Measurements from ENCODE around the gene SEZ6L2.
A peak's percentile ranks its signal among the peaks of the same experiment; 100 is the strongest.

SEZ6L2 gene

GRCh38 chr16:29925781-29926710, 26.7 kb upstream of the SEZ6L2 start, which contains the start of gene KCTD13 (continued):
- TF ChIP-seq BCL6B (tag by site-specific recombination; IDR thresholded peaks at IDR 0.05) (no peak), REST (tag by site-specific recombination; IDR thresholded peaks at IDR 0.05) (no peak; the same call in 1 of the 2 replicates), ZNF175 (tag by site-specific recombination; IDR thresholded peaks at IDR 0.05) (no peak), FEZF1 (tag by site-specific recombination; IDR thresholded peaks at IDR 0.05) (no peak), ZNF23 (tag by site-specific recombination; IDR thresholded peaks at IDR 0.05; ENCODE audit: borderline replicate concordance) (no peak), ZNF596 (tag by site-specific recombination; IDR thresholded peaks at IDR 0.05) (peak; percentile 39; the same call in 1 of the 2 replicates), ZNF561 (tag by site-specific recombination; IDR thresholded peaks at IDR 0.05; ENCODE audit: borderline replicate concordance) (peak; percentile 70; the same call in 1 of the 2 replicates), ZNF48 (tag by site-specific recombination; IDR thresholded peaks at IDR 0.05) (no peak), ZNF560 (tag by site-specific recombination; IDR thresholded peaks at IDR 0.05; ENCODE audit: borderline replicate concordance) (no peak), HOXA7 (CRISPR knock-in tag; IDR thresholded peaks at IDR 0.05; ENCODE audit: borderline replicate concordance) (no peak), ZNF501 (tag by site-specific recombination; IDR thresholded peaks at IDR 0.05) (peak; percentile 85), BCL11B (tag by site-specific recombination; IDR thresholded peaks at IDR 0.05; ENCODE audit: low read depth) (no peak), ZBTB11 (tag by site-specific recombination; conservative IDR thresholded peaks at IDR 0.05; ENCODE audit: low read depth) (peak; percentile 32; the same call in 1 of the 2 replicates), ZNF777 (tag by site-specific recombination; IDR thresholded peaks at IDR 0.05; ENCODE audit: borderline replicate concordance) (peak; percentile 92), ZNF521 (tag by site-specific recombination; IDR thresholded peaks at IDR 0.05) (no peak), ZSCAN30 (tag by site-specific recombination; IDR thresholded peaks at IDR 0.05) (0 out of 2 replicates have a peak, but pooled peaks have one; percentile 27), ZNF155 (tag by site-specific recombination; IDR thresholded peaks at IDR 0.05) (no peak), KLF10 (tag by site-specific recombination; IDR thresholded peaks at IDR 0.05) (peak; percentile 88), ZBTB8A (tag by site-specific recombination; IDR thresholded peaks at IDR 0.05) (no peak; the same call in 1 of the 2 replicates), OSR2 (tag by site-specific recombination; IDR thresholded peaks at IDR 0.05) (no peak), ZNF76 (tag by site-specific recombination; IDR thresholded peaks at IDR 0.05; ENCODE audit: borderline replicate concordance, low read depth) (peak; percentile 75; the same call in 1 of the 2 replicates), ZNF747 (tag by site-specific recombination; IDR thresholded peaks at IDR 0.05) (no peak), ZNF169 (tag by site-specific recombination; IDR thresholded peaks at IDR 0.05) (no peak)
- TF ChIP-seq, protein P1, sequence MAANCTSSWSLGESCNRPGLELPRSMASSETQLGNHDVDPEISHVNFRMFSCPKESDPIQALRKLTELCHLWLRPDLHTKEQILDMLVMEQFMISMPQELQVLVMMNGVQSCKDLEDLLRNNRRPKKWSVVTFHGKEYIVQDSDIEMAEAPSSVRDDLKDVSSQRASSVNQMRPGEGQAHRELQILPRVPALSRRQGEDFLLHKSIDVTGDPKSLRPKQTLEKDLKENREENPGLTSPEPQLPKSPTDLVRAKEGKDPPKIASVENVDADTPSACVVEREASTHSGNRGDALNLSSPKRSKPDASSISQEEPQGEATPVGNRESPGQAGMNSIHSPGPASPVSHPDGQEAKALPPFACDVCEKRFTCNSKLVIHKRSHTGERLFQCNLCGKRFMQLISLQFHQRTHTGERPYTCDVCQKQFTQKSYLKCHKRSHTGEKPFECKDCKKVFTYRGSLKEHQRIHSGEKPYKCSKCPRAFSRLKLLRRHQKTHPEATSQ (tag by site-specific recombination; IDR thresholded peaks at IDR 0.05) = peak; percentile 39; the same call in 1 of the 2 replicates
- TF ChIP-seq, protein P2, sequence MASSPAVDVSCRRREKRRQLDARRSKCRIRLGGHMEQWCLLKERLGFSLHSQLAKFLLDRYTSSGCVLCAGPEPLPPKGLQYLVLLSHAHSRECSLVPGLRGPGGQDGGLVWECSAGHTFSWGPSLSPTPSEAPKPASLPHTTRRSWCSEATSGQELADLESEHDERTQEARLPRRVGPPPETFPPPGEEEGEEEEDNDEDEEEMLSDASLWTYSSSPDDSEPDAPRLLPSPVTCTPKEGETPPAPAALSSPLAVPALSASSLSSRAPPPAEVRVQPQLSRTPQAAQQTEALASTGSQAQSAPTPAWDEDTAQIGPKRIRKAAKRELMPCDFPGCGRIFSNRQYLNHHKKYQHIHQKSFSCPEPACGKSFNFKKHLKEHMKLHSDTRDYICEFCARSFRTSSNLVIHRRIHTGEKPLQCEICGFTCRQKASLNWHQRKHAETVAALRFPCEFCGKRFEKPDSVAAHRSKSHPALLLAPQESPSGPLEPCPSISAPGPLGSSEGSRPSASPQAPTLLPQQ (tag by site-specific recombination; IDR thresholded peaks at IDR 0.05) = peak; percentile 79
- TF ChIP-seq, protein P3, sequence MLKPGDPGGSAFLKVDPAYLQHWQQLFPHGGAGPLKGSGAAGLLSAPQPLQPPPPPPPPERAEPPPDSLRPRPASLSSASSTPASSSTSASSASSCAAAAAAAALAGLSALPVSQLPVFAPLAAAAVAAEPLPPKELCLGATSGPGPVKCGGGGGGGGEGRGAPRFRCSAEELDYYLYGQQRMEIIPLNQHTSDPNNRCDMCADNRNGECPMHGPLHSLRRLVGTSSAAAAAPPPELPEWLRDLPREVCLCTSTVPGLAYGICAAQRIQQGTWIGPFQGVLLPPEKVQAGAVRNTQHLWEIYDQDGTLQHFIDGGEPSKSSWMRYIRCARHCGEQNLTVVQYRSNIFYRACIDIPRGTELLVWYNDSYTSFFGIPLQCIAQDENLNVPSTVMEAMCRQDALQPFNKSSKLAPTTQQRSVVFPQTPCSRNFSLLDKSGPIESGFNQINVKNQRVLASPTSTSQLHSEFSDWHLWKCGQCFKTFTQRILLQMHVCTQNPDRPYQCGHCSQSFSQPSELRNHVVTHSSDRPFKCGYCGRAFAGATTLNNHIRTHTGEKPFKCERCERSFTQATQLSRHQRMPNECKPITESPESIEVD (tag by site-specific recombination; IDR thresholded peaks at IDR 0.05) = no peak
